Measurements from ENCODE around the gene LRRC18. TPM values are rescaled to one million over a fixed set of nuclear protein-coding genes. Genes with fewer than 3 reads are reported as not detected.

LRRC18 gene
- total and polyA plus RNA-seq, 10 of the 15 experiments (the other 5 are each of a cell fraction or from before 2014, with no cell fraction given): 0.16 to 0.47 (median 0.24) TPM; not detected in 6

GRCh38 chr10:48897441-48897790, 42.2 kb downstream of the LRRC18 start:
- Histone ChIP-seq H3K4me1 (ENCODE audit: control insufficient read depth, insufficient read depth, low read length) (no peaks in the 10 kb centered on the region), H3K4me3 (no peak overlapping the region), H3K79me2 (ENCODE audit: control insufficient read depth, insufficient read depth, low read length) (no peaks in the 10 kb centered on the region), H3K36me3 (ENCODE audit: control insufficient read depth in 2 of 2, insufficient read depth in 2 of 2, low read length in 1 of 2) (peaks cover 26 to 32% of the 10 kb centered on the region in 2 experiments), H3K9me3 (replicated peaks; ENCODE audit: control insufficient read depth, insufficient read depth, low read length) (no peaks in the 10 kb centered on the region), H3K27me3 (replicated peaks in 1 of 2; ENCODE audit: control insufficient read depth in 2 of 2, insufficient read depth in 2 of 2, low read length in 1 of 2) (no peaks in the 10 kb centered on the region), H3K4me2 (ENCODE audit: control insufficient read depth, insufficient read depth) (no peak overlapping the region), H2AFZ (ENCODE audit: control insufficient read depth, low read depth, low read length) (no peak overlapping the region), H3K9ac (ENCODE audit: control insufficient read depth, insufficient read depth, low read length) (no peak overlapping the region), H3K27ac (ENCODE audit: control insufficient read depth, insufficient read depth) (no peak overlapping the region), H4K20me1 (ENCODE audit: control insufficient read depth, insufficient read depth) (no peaks in the 10 kb centered on the region)
- FAIRE-seq (no peak), DNase-seq (ENCODE audit: low read depth, low spot score) (no peak), ATAC-seq (no peak)
- RAD21 ChIA-PET (ENCODE audit: unreplicated experiment): no interaction called here
- WGBS (ENCODE audit: insufficient coverage, insufficient replicate concordance, low lambda C conversion rate, missing lambda C conversion rate): 100% methylated on average over 10 of the region's 10 CpGs
- intact Hi-C loops (cut with micrococcal nuclease; ENCODE audit: unreplicated experiment): no loop called here
- SMC1A ChIA-PET (ENCODE audit: uncharacterized antibody, unreplicated experiment): no interaction called here
- no TSS peak for BruUV-seq (replicated peaks)
- POLR2A ChIA-PET: no interaction called here
- in situ Hi-C loops (cut with MboI): no loop called here
- CTCF ChIA-PET: interaction anchor here (1.0 kb wide), 1 partner anchor 239 kb away, joined by 5 read pairs; no protein-coding TSS in a partner anchor
- TF ChIP-seq SMAD5 (IDR thresholded peaks at IDR 0.05; ENCODE audit: low read depth): no peak
- TF ChIP-seq RBBP5 (conservative IDR thresholded peaks at IDR 0.05): no peak
- TF ChIP-seq EZH2 (IDR thresholded peaks at IDR 0.05; ENCODE audit: borderline replicate concordance, control insufficient read depth, low read depth, low read length): no peak
- TF ChIP-seq MEF2B (IDR thresholded peaks at IDR 0.05; ENCODE audit: partially characterized antibody, poor library complexity, severe bottlenecking): no peak
- no peak for TF ChIP-seq NR2F1 (conservative IDR thresholded peaks at IDR 0.05)
- TF ChIP-seq, protein P1, sequence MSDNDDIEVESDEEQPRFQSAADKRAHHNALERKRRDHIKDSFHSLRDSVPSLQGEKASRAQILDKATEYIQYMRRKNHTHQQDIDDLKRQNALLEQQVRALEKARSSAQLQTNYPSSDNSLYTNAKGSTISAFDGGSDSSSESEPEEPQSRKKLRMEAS (IDR thresholded peaks at IDR 0.05; ENCODE audit: low read depth, low read length): no peak
- TF ChIP-seq NFYB (IDR thresholded peaks at IDR 0.05; ENCODE audit: insufficient read depth, low read depth, low read length): no peak
- TF ChIP-seq GATAD2B (conservative IDR thresholded peaks at IDR 0.05; ENCODE audit: low read depth): no peak
- no peak for TF ChIP-seq SUPT20H (IDR thresholded peaks at IDR 0.05; ENCODE audit: borderline replicate concordance, control insufficient read depth, low read depth, low read length)
- TF ChIP-seq SUZ12 (IDR thresholded peaks at IDR 0.05; ENCODE audit: unreplicated experiment): no peak
- TF ChIP-seq PML (IDR thresholded peaks at IDR 0.05; ENCODE audit: low read length): no peak
- TF ChIP-seq JUNB (IDR thresholded peaks at IDR 0.05): no peak
- no peak for TF ChIP-seq ZBTB40 (IDR thresholded peaks at IDR 0.05; ENCODE audit: borderline replicate concordance)
- no peak for TF ChIP-seq POLR2AphosphoS2 (IDR thresholded peaks at IDR 0.05; ENCODE audit: low read depth, low read length)
- no peak for TF ChIP-seq RAD21 (IDR thresholded peaks at IDR 0.05; ENCODE audit: insufficient read depth, low read depth, low read length)
- TF ChIP-seq, protein P2, sequence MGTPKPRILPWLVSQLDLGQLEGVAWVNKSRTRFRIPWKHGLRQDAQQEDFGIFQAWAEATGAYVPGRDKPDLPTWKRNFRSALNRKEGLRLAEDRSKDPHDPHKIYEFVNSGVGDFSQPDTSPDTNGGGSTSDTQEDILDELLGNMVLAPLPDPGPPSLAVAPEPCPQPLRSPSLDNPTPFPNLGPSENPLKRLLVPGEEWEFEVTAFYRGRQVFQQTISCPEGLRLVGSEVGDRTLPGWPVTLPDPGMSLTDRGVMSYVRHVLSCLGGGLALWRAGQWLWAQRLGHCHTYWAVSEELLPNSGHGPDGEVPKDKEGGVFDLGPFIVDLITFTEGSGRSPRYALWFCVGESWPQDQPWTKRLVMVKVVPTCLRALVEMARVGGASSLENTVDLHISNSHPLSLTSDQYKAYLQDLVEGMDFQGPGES (IDR thresholded peaks at IDR 0.05): no peak
- TF ChIP-seq, protein P3, sequence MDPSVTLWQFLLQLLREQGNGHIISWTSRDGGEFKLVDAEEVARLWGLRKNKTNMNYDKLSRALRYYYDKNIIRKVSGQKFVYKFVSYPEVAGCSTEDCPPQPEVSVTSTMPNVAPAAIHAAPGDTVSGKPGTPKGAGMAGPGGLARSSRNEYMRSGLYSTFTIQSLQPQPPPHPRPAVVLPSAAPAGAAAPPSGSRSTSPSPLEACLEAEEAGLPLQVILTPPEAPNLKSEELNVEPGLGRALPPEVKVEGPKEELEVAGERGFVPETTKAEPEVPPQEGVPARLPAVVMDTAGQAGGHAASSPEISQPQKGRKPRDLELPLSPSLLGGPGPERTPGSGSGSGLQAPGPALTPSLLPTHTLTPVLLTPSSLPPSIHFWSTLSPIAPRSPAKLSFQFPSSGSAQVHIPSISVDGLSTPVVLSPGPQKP (IDR thresholded peaks at IDR 0.05; ENCODE audit: low read depth, low read length): no peak
- no peak for TF ChIP-seq KAT2A (conservative IDR thresholded peaks at IDR 0.05; ENCODE audit: control insufficient read depth, low read depth, low read length)
